ENCODE measurements around the gene CYTL1. TPM values are rescaled to one million over a fixed set of nuclear protein-coding genes. Genes with fewer than 3 reads are reported as not detected.
"Not testable (repeated sequence)": the region's sequence is repeated elsewhere in the genome, so short reads cannot be mapped to it uniquely, and the experiment has no call there.

Gene CYTL1
- total RNA-seq, 2 experiments from 2014 or later: not detected

DNA sequence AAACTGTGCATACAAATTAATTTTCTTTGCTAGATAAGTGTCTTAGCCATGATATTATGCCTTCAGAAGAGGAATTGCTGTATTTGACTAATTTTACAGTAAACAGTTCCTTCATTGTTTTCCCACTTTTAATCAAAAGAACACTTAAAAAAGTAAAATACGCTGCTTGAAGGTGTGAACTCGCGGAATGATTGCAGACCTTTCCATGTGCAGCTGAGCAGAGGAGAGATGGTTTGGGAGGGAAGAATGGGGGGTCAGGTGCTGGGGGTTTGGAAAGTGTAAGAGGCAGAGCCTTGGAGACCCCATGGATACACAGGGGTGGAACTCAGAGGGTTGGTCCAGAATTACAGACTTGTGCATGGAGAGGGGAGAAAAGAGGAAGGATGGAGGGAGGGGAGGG is 15.3 kb downstream of the CYTL1 start:
- ATAC-seq: no peak
- DNase-seq: no peak
- no peaks in the 10 kb centered on the region for H3K4me1 Mint-ChIP-seq
- peaks cover 6% of the 10 kb centered on the region for H3K27me3 Mint-ChIP-seq
- CTCF ChIA-PET: no interaction called here
- H3K9me3 Mint-ChIP-seq (ENCODE audit: low read depth): no peaks in the 10 kb centered on the region
- no peaks in the 10 kb centered on the region for H3K36me3 Mint-ChIP-seq
- H3K27ac Mint-ChIP-seq: no peak overlapping the region
- no peak overlapping the region for H3K4me3 Mint-ChIP-seq

- Mint-ChIP-seq H3K27me3 (peaks cover 9% of the 10 kb centered on the region), H3K4me3 (no peak overlapping the region), H3K36me3 (no peaks in the 10 kb centered on the region), H3K9me3 (ENCODE audit: low read depth) (no peaks in the 10 kb centered on the region), H3K27ac (no peak overlapping the region), H3K4me1 (no peaks in the 10 kb centered on the region)
- ATAC-seq: no peak
- CTCF ChIA-PET: no interaction called here
- DNase-seq: no peak
These were observed 15.8 kb downstream of the CYTL1 start for GRCh38 chr4:5003372-5003857.

DNA sequence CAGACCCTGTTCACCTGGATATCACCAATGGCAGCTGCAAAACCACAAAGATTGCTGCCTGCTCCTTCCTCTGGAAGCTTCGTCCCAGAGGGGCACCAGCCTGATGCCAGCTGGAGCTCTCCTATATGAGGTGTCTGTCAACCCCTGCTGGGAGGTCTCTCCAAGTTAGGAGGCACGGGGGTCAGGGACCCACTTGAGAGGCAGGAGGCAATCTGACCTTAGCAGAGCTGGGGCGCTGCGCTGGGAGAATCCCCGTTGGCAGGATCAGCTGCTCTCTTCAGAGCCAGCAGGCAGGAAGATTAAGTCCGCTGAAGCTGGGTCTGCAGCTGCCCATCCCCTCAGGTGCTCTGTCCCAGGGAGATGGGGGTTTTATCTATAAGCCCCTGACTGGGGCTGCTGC is 17.6 kb downstream of the CYTL1 start:
- H3K4me1 Mint-ChIP-seq; CTCF ChIA-PET; H3K9me3 Mint-ChIP-seq (ENCODE audit: low read depth); H3K4me3 Mint-ChIP-seq; H3K27me3 Mint-ChIP-seq; H3K27ac Mint-ChIP-seq; ATAC-seq; H3K36me3 Mint-ChIP-seq; DNase-seq: not testable (repeated sequence)

GRCh38 chr4:4996935-4997334 is 22.3 kb downstream of the CYTL1 start:
- H3K36me3 Mint-ChIP-seq; ATAC-seq; H3K9me3 Mint-ChIP-seq (ENCODE audit: low read depth); H3K4me3 Mint-ChIP-seq; H3K4me1 Mint-ChIP-seq; H3K27ac Mint-ChIP-seq; DNase-seq: not testable (repeated sequence)
- CTCF ChIA-PET: interaction anchor here (0.9 kb wide), 1 partner anchor 21 kb away, joined by 3 read pairs; no protein-coding TSS in a partner anchor
- H3K27me3 Mint-ChIP-seq: peaks cover 11% of the 10 kb centered on the region

DNA sequence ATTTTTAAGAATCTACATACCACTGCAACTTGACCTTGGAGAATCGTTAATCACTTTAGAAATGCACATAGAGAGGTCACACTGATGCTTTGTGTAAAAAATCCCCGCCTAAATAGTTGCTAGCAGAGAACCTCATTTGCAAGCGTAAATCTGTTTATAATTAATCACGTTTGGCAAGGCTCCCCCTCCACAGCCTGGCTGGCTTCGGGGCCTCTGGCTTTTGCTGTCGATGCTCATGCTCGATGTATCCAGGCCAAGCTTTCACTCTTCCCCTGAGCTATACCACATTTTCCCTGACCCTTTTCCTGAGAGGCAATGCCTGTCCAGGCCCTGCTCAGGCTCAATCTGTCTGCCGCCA is 23.4 kb downstream of the CYTL1 start:
- H3K9me3 Mint-ChIP-seq (ENCODE audit: low read depth): no peaks in the 10 kb centered on the region
- no peaks in the 10 kb centered on the region for H3K4me1 Mint-ChIP-seq
- CTCF ChIA-PET: no interaction called here
- ATAC-seq (no peak), DNase-seq (no peak)
- no peak overlapping the region for H3K4me3 Mint-ChIP-seq
- H3K27ac Mint-ChIP-seq: no peak overlapping the region
- H3K36me3 Mint-ChIP-seq: no peaks in the 10 kb centered on the region
- peaks cover 11% of the 10 kb centered on the region for H3K27me3 Mint-ChIP-seq

DNA sequence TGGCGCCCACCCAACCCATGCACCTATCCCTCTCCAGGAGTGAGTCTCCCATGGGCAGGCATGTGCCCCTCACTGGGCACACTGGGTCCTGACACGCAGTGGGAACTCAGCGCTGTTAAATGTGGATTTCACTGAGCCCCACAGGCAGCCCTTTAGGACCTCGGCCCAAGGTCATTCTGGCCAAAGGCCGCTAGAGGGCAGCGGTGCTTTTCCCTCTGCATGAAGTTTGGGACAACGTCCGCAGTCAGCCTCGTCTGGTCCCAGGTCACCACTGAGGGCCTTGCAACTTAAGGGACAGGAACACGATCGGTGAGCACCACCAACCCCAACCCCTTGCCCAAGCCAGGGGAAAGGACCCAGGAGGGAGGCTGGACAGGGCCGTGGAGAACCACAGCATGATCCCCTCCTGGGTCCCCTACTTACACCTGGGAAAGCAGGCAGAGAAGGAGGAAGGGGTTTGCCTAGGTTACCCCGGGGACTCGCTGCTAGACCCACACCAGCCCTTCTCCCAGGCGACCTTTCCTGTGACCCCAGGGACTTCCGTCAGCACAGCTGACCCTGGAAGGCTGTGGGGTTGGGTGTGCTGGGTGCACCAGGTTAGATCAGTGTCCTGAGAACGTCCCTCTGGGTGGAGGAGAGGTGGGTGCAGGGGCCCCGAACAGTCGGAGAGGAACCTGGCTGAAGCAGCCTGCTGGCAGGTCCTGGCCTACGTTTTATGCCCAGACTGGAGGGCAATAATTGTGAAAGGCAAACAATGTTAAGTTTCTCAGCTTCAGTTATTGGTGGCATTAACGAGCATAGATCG is 24.0 kb downstream of the CYTL1 start:
- Mint-ChIP-seq H3K9me3 (ENCODE audit: low read depth) (no peaks in the 10 kb centered on the region), H3K27me3 (peaks cover 11% of the 10 kb centered on the region), H3K36me3 (no peaks in the 10 kb centered on the region), H3K4me1 (no peaks in the 10 kb centered on the region), H3K27ac (no peak overlapping the region), H3K4me3 (no peak overlapping the region)
- DNase-seq (peak; percentile 49), ATAC-seq (peak; percentile 63)
- CTCF ChIA-PET: no interaction called here

GRCh38 chr4:4994312-4995097 is 24.8 kb downstream of the CYTL1 start:
- CTCF ChIA-PET: no interaction called here
- peaks cover 11% of the 10 kb centered on the region for H3K27me3 Mint-ChIP-seq
- DNase-seq (no peak), ATAC-seq (no peak)
- no peak overlapping the region for H3K4me3 Mint-ChIP-seq
- no peaks in the 10 kb centered on the region for H3K9me3 Mint-ChIP-seq (ENCODE audit: low read depth)
- H3K36me3 Mint-ChIP-seq: no peaks in the 10 kb centered on the region
- no peaks in the 10 kb centered on the region for H3K4me1 Mint-ChIP-seq
- no peak overlapping the region for H3K27ac Mint-ChIP-seq

- DNase-seq: no peak
- no peak overlapping the region for H3K27ac Mint-ChIP-seq
- no peaks in the 10 kb centered on the region for H3K36me3 Mint-ChIP-seq
- CTCF ChIA-PET: interaction anchor here (1.2 kb wide), 1 partner anchor 11 kb away, joined by 3 read pairs; no protein-coding TSS in a partner anchor
- H3K4me1 Mint-ChIP-seq: no peaks in the 10 kb centered on the region
- peaks cover 3% of the 10 kb centered on the region for H3K27me3 Mint-ChIP-seq
- no peaks in the 10 kb centered on the region for H3K9me3 Mint-ChIP-seq (ENCODE audit: low read depth)
- H3K4me3 Mint-ChIP-seq: no peak overlapping the region
- no peak for ATAC-seq
These were observed 26.4 kb downstream of the CYTL1 start for GRCh38 chr4:4992833-4993232.

- H3K27ac Mint-ChIP-seq: no peak overlapping the region
- H3K27me3 Mint-ChIP-seq: peaks cover 2% of the 10 kb centered on the region
- H3K4me1 Mint-ChIP-seq: no peaks in the 10 kb centered on the region
- H3K9me3 Mint-ChIP-seq (ENCODE audit: low read depth): no peaks in the 10 kb centered on the region
- CTCF ChIA-PET: no interaction called here
- H3K4me3 Mint-ChIP-seq: no peak overlapping the region
- DNase-seq (no peak), ATAC-seq (no peak)
- H3K36me3 Mint-ChIP-seq: no peaks in the 10 kb centered on the region
These were observed 27.6 kb downstream of the CYTL1 start for GRCh38 chr4:4991541-4992099.

DNA sequence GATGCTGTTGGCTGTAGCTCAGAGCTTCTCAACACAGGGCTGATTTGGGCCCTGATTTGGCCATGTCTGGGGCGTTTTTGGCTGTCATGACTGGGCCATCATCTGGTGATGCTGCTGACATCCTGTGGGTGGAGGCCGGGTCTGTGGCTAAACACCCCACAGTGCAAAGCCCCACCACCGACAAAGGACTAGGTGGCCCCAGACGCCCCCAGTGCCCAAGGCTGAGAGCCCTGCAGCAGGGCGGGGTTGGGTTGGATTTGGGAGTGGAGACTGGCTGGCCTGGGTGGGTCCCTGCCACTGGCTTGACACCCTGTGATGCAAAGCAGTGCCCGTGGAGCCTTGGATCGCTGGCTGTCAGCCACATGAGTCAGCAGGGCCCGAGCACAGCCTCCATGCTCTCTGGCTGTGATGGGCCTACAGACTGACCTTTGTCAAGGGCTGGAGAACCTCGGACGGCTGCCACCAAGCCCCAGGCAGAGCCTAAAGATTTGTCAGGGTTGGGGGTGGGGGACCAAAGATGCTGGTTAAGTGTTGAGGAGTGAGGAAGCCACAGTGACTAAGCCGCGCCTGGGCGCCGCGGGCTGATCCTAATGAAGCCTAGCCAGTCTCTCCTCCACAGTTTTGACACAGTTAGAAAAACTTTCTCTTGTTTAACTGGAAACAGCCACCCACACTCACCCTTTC is 28.3 kb downstream of the CYTL1 start:
- H3K9me3 Mint-ChIP-seq (ENCODE audit: low read depth): no peaks in the 10 kb centered on the region
- H3K36me3 Mint-ChIP-seq: no peaks in the 10 kb centered on the region
- H3K4me1 Mint-ChIP-seq: no peaks in the 10 kb centered on the region
- no peak for ATAC-seq
- H3K27ac Mint-ChIP-seq: no peak overlapping the region
- CTCF ChIA-PET: no interaction called here
- no peak for DNase-seq
- H3K27me3 Mint-ChIP-seq: no peaks in the 10 kb centered on the region
- H3K4me3 Mint-ChIP-seq: no peak overlapping the region

- no peak for DNase-seq
- H3K4me1 Mint-ChIP-seq: no peaks in the 10 kb centered on the region
- H3K9me3 Mint-ChIP-seq (ENCODE audit: low read depth): no peaks in the 10 kb centered on the region
- no peaks in the 10 kb centered on the region for H3K36me3 Mint-ChIP-seq
- no peak for ATAC-seq
- H3K27me3 Mint-ChIP-seq: no peaks in the 10 kb centered on the region
- CTCF ChIA-PET: no interaction called here
- H3K27ac Mint-ChIP-seq: no peak overlapping the region
- H3K4me3 Mint-ChIP-seq: no peak overlapping the region
These were observed 28.9 kb downstream of the CYTL1 start for GRCh38 chr4:4990329-4990728.

GRCh38 chr4:4989083-4989622 is 30.1 kb downstream of the CYTL1 start:
- no peaks in the 10 kb centered on the region for H3K9me3 Mint-ChIP-seq (ENCODE audit: low read depth)
- no peak for ATAC-seq
- CTCF ChIA-PET: no interaction called here
- no peaks in the 10 kb centered on the region for H3K27me3 Mint-ChIP-seq
- no peaks in the 10 kb centered on the region for H3K36me3 Mint-ChIP-seq
- H3K4me3 Mint-ChIP-seq: no peak overlapping the region
- no peak overlapping the region for H3K27ac Mint-ChIP-seq
- no peaks in the 10 kb centered on the region for H3K4me1 Mint-ChIP-seq
- DNase-seq: no peak

GRCh38 chr4:4987656-4988055 is 31.6 kb downstream of the CYTL1 start:
- no peaks in the 10 kb centered on the region for H3K27me3 Mint-ChIP-seq
- H3K4me3 Mint-ChIP-seq: no peak overlapping the region
- no peaks in the 10 kb centered on the region for H3K9me3 Mint-ChIP-seq (ENCODE audit: low read depth)

More at GRCh38 chr4:4987656-4988055, 31.6 kb downstream of the CYTL1 start:
- DNase-seq (no peak), ATAC-seq (no peak)
- Mint-ChIP-seq H3K27ac (no peak overlapping the region), H3K4me1 (no peaks in the 10 kb centered on the region), H3K36me3 (no peaks in the 10 kb centered on the region)
- CTCF ChIA-PET: no interaction called here

Measured in activated CD8-positive, alpha-beta memory T cell treated with anti-CD3 and anti-CD28 coated beads, Interleukin-2, amount 10 ng/mL, durations not matched to agents 7 days and 5 days (primary cell).